Esophagus squamous epithelium (tissue), 4 donors: ENCODE measurements around the gene DNASE2.

ENCODE experiments used
- CTCF ChIP-seq, 6 experiments: fragments of 450-650 bp in 4 of 6; fragments of 200-600 bp in 2 of 6; sonication (generic) in 2 of 6; IDR thresholded peaks; one replicate each; pipeline ENCODE4 v1.5.1; 2016 to 2019; ENCODE audit warnings: antibody characterized with exemption in 6 of 6, mild to moderate bottlenecking in 4 of 6, moderate library complexity in 4 of 6
- POLR2A ChIP-seq, 4 donors: fragments of 450-650 bp; IDR thresholded peaks; one replicate each; pipeline ENCODE4 v1.6.1; 2017; ENCODE audit warnings: antibody characterized with exemption in 4 of 4, mild to moderate bottlenecking in 4 of 4, moderate library complexity in 3 of 4

- TF ChIP-seq POLR2A (IDR thresholded peaks at IDR 0.05) (no peak), CTCF (IDR thresholded peaks at IDR 0.05) (no peak)
Observed at GRCh38 chr19:12921047-12921446, 39.8 kb upstream of the DNASE2 start.
